ENCODE data around the gene TFB1M.

The TFB1M gene

GRCh38 chr6:155352811-155353210, 38.5 kb upstream of the TFB1M start:
- no peaks in the 10 kb centered on the region for H3K79me2 ChIP-seq (ENCODE audit: insufficient read depth, low read length)
- H3K4me1 ChIP-seq (ENCODE audit: insufficient read depth, low read length, severe bottlenecking): peaks cover 24% of the 10 kb centered on the region
- no peaks in the 10 kb centered on the region for H3K36me3 ChIP-seq (ENCODE audit: insufficient read depth, low read length)
- H3K9me2 ChIP-seq (ENCODE audit: low read depth, low read length): no peaks in the 10 kb centered on the region
- no peak overlapping the region for H3K4me2 ChIP-seq (ENCODE audit: low read length)
- peak overlapping the region; percentile 80 for H3K27ac ChIP-seq (ENCODE audit: low read depth, low read length, poor library complexity, severe bottlenecking)
- H3K4me3 ChIP-seq (ENCODE audit: low read depth, low read length, poor library complexity, severe bottlenecking): no peak overlapping the region
- H3K9me3 ChIP-seq (ENCODE audit: low read length): peaks cover 10% of the 10 kb centered on the region; the same call in 1 of the 2 replicates
- no peaks in the 10 kb centered on the region for H3K27me3 ChIP-seq (ENCODE audit: insufficient read depth, low read length)
- no peak overlapping the region for H3K9ac ChIP-seq (ENCODE audit: low read length)
- no peak overlapping the region for H2AFZ ChIP-seq (ENCODE audit: low read length)
- no peaks in the 10 kb centered on the region for H3F3A ChIP-seq (ENCODE audit: insufficient read depth, low read length)
- no peaks in the 10 kb centered on the region for H4K20me1 ChIP-seq (ENCODE audit: insufficient read depth, low read length)
- TF ChIP-seq EZH2 (IDR thresholded peaks at IDR 0.05; ENCODE audit: borderline replicate concordance, low read length): no peak
- TF ChIP-seq CTCF (IDR thresholded peaks at IDR 0.05; ENCODE audit: low read length): no peak

- no peaks in the 10 kb centered on the region for H3K79me2 ChIP-seq (ENCODE audit: insufficient read depth, low read length)
- TF ChIP-seq CTCF (IDR thresholded peaks at IDR 0.05; ENCODE audit: low read length) (no peak), EZH2 (IDR thresholded peaks at IDR 0.05; ENCODE audit: borderline replicate concordance, low read length) (no peak)
- no peaks in the 10 kb centered on the region for H3K27me3 ChIP-seq (ENCODE audit: insufficient read depth, low read length)
- peaks cover 13% of the 10 kb centered on the region for H3K9me3 ChIP-seq (ENCODE audit: low read length)
- H3K4me3 ChIP-seq (ENCODE audit: low read depth, low read length, poor library complexity, severe bottlenecking): no peak overlapping the region
- H3K9me2 ChIP-seq (ENCODE audit: low read depth, low read length): no peaks in the 10 kb centered on the region
- H3F3A ChIP-seq (ENCODE audit: insufficient read depth, low read length): no peaks in the 10 kb centered on the region
- no peak overlapping the region for H2AFZ ChIP-seq (ENCODE audit: low read length)
- H3K36me3 ChIP-seq (ENCODE audit: insufficient read depth, low read length): no peaks in the 10 kb centered on the region
- peak overlapping the region; percentile 80 for H3K27ac ChIP-seq (ENCODE audit: low read depth, low read length, poor library complexity, severe bottlenecking)
- no peak overlapping the region for H3K4me2 ChIP-seq (ENCODE audit: low read length)
- no peak overlapping the region for H3K9ac ChIP-seq (ENCODE audit: low read length)
- H4K20me1 ChIP-seq (ENCODE audit: insufficient read depth, low read length): no peaks in the 10 kb centered on the region
- peaks cover 24% of the 10 kb centered on the region for H3K4me1 ChIP-seq (ENCODE audit: insufficient read depth, low read length, severe bottlenecking)
Observed at GRCh38 chr6:155352130-155352420, 37.8 kb upstream of the TFB1M start.

DNA sequence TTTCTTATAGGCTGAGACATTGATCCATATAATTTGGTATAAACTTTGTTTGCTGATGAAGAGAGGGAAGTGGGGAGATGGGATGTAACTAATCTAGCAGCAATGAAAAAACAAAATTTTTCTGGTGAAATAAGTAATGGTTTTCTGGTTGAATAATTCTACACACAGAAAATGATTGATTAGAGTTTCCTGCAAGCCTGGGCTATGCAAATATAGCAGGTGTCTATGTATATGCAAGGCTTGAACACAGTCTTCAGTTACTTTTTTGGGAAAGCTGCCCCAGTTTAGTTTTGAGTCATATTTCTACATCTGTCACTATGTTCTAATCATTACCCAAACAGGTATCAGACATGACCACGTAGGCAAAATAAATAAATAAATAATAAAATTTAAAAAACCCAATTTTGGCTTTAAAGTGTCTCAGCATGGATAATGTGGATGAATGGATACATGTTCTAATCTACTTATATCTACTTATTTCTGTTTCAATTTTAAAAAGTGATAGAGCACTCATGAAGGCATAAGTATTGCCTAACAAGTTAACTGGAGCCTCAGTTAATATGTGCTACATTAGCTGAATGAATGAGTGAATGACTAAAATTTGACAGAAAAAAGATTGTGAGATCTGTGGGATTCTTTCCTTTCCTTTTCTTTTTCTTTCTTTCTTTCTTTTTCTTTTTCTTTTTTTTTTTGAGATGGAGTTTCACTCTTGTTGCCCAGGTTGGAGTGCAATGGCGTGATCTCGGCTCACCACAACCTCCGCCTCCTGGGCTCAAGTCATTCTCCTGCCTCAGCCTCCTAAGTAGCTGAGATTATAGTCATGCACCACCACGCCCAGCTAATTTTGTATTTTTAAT, 37.2 kb upstream of the TFB1M start:
- no peak overlapping the region for H3K4me2 ChIP-seq (ENCODE audit: low read length)
- H3K9me2 ChIP-seq (ENCODE audit: low read depth, low read length): no peaks in the 10 kb centered on the region
- H3K27me3 ChIP-seq (ENCODE audit: insufficient read depth, low read length): no peaks in the 10 kb centered on the region
- no peaks in the 10 kb centered on the region for H3F3A ChIP-seq (ENCODE audit: insufficient read depth, low read length)
- H3K9me3 ChIP-seq (ENCODE audit: low read length): peaks cover 13% of the 10 kb centered on the region
- peak overlapping the region; percentile 80 for H3K27ac ChIP-seq (ENCODE audit: low read depth, low read length, poor library complexity, severe bottlenecking)
- TF ChIP-seq EZH2 (IDR thresholded peaks at IDR 0.05; ENCODE audit: borderline replicate concordance, low read length): no peak
- no peak for TF ChIP-seq CTCF (IDR thresholded peaks at IDR 0.05; ENCODE audit: low read length)
- H3K4me1 ChIP-seq (ENCODE audit: insufficient read depth, low read length, severe bottlenecking): peaks cover 24% of the 10 kb centered on the region
- H3K36me3 ChIP-seq (ENCODE audit: insufficient read depth, low read length): no peaks in the 10 kb centered on the region
- H3K4me3 ChIP-seq (ENCODE audit: low read depth, low read length, poor library complexity, severe bottlenecking): no peak overlapping the region
- no peaks in the 10 kb centered on the region for H3K79me2 ChIP-seq (ENCODE audit: insufficient read depth, low read length)
- no peak overlapping the region for H2AFZ ChIP-seq (ENCODE audit: low read length)
- no peak overlapping the region for H3K9ac ChIP-seq (ENCODE audit: low read length)
- no peaks in the 10 kb centered on the region for H4K20me1 ChIP-seq (ENCODE audit: insufficient read depth, low read length)

Data from OCI-LY1 (cell line).